ENCODE data around the gene PNCK. TPM values are rescaled to one million over a fixed set of nuclear protein-coding genes. Genes with fewer than 3 reads are reported as not detected.

The PNCK gene
- total RNA-seq, 1 experiment from 2014 or later = 2.3 TPM

DNA sequence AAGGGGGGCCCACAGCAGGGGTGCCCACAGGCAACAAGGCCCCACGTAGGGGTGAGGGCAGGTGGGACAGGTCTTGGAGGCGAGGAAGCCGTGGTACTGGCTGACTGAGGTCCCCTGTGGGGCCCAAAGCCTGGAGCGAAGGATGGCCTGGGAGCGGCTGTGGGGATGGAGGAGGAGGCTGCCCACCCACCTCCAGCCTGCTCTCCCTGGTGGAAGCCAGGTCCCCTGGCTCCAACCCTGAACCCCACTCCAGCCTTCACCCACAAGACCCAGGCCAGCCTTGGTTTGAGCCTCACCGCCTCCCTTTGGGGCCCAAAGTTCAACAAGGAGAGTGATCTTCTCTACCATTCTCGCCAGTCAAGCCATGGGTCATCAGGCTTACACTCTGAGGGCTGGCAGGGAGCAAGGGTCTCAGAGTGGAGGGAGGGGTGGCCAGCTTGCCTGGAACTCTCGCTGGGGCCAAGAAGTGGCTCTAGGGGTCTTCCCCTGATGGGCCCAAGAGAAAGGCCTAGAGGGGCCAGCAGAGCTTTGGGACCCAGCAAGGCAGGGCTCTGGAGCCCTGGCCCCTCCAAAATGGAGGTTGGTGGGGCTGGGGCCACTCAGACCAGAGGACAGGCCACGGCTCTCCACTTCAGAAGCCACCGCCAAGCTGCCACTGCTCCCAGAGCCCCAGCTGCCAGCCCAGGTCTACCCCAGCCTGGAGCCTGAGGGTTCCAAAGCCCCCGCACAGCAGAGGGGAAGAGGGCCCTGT is 5.0 kb downstream of the PNCK start:
- POLR2A ChIA-PET = interaction anchor here (0.5 kb wide), 1 partner anchor 16 kb away, joined by 3 read pairs; no protein-coding TSS in a partner anchor

DNA sequence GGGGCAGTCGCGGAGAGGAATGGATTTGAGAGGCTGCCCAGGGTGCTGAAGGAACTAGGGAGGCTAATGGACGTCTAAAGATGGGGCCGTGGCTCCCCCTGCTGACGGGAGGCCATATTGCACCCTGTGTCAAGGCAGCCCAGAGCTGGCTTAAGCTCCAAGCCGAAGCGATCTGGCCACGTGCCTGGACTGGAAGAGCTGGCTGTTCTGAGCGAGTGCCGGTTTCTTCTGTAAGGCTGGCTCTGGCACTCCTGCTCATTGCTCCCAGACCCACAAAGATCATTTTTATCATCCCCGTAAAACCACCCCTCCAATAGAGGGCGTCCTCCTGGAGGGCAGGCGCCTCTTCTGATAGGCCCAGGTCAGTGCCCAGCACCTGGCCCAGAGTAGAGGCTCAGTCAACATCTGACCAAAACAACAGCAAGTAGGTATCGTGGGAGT is 5.6 kb downstream of the PNCK start:
- peak overlapping the region; percentile 19 to 42 for H3K4me3 ChIP-seq (ENCODE audit: low read depth in 2 of 2, low read length in 2 of 2)
- ChIA-PET POLR2A (interaction anchor here (0.5 kb wide), 1 partner anchor 15 kb away, joined by 3 read pairs; no protein-coding TSS in a partner anchor), CTCF (interaction anchor here (0.6 to 1.9 kb wide), 14 partner anchors 17 to 128 kb away, joined by 3 to 21 read pairs (median 4); partner anchors contain the start of gene SLC6A8)
- BruUV-seq (replicated peaks) = no TSS peak
- peak; percentile 56 for DNase-seq (ENCODE audit: low read depth, low spot score)
- TF ChIP-seq, protein P1, sequence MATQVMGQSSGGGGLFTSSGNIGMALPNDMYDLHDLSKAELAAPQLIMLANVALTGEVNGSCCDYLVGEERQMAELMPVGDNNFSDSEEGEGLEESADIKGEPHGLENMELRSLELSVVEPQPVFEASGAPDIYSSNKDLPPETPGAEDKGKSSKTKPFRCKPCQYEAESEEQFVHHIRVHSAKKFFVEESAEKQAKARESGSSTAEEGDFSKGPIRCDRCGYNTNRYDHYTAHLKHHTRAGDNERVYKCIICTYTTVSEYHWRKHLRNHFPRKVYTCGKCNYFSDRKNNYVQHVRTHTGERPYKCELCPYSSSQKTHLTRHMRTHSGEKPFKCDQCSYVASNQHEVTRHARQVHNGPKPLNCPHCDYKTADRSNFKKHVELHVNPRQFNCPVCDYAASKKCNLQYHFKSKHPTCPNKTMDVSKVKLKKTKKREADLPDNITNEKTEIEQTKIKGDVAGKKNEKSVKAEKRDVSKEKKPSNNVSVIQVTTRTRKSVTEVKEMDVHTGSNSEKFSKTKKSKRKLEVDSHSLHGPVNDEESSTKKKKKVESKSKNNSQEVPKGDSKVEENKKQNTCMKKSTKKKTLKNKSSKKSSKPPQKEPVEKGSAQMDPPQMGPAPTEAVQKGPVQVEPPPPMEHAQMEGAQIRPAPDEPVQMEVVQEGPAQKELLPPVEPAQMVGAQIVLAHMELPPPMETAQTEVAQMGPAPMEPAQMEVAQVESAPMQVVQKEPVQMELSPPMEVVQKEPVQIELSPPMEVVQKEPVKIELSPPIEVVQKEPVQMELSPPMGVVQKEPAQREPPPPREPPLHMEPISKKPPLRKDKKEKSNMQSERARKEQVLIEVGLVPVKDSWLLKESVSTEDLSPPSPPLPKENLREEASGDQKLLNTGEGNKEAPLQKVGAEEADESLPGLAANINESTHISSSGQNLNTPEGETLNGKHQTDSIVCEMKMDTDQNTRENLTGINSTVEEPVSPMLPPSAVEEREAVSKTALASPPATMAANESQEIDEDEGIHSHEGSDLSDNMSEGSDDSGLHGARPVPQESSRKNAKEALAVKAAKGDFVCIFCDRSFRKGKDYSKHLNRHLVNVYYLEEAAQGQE (IDR thresholded peaks at IDR 0.05; ENCODE audit: insufficient read depth in 1 of 2, low read depth in 2 of 2, low read length in 1 of 2) = 0 out of 4 replicates have a peak, but pooled peaks of 1 of the 2 experiments have one; percentile 34
- TF ChIP-seq POLR2AphosphoS5 (IDR thresholded peaks at IDR 0.05; ENCODE audit: low read depth, low read length) = no peak
- TF ChIP-seq, protein P2, sequence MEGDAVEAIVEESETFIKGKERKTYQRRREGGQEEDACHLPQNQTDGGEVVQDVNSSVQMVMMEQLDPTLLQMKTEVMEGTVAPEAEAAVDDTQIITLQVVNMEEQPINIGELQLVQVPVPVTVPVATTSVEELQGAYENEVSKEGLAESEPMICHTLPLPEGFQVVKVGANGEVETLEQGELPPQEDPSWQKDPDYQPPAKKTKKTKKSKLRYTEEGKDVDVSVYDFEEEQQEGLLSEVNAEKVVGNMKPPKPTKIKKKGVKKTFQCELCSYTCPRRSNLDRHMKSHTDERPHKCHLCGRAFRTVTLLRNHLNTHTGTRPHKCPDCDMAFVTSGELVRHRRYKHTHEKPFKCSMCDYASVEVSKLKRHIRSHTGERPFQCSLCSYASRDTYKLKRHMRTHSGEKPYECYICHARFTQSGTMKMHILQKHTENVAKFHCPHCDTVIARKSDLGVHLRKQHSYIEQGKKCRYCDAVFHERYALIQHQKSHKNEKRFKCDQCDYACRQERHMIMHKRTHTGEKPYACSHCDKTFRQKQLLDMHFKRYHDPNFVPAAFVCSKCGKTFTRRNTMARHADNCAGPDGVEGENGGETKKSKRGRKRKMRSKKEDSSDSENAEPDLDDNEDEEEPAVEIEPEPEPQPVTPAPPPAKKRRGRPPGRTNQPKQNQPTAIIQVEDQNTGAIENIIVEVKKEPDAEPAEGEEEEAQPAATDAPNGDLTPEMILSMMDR (IDR thresholded peaks at IDR 0.05) = peak; percentile 92
- H3K27me3 ChIP-seq (ENCODE audit: control insufficient read depth, insufficient read depth, low read length) = no peaks in the 10 kb centered on the region
- H3K27ac ChIP-seq (ENCODE audit: low read length) = no peak overlapping the region
- no peaks in the 10 kb centered on the region for H3K36me3 ChIP-seq (ENCODE audit: control insufficient read depth, insufficient read depth, low read length)
- intact Hi-C loops (cut with micrococcal nuclease; ENCODE audit: unreplicated experiment) (loop anchor here (1.0 to 5.0 kb wide), 2 partner anchors 56 to 114 kb away; no protein-coding TSS in a partner anchor), in situ Hi-C loops (cut with HindIII; ENCODE audit: low pct_unique_long_range_greater_than_20kb, low sequenced_read_pairs) (no loop called here)
- no peaks in the 10 kb centered on the region for H3K9me3 ChIP-seq (ENCODE audit: control insufficient read depth, insufficient read depth, low read depth, low read length)
- H3K4me1 ChIP-seq (ENCODE audit: control insufficient read depth, insufficient read depth, low read length) = no peaks in the 10 kb centered on the region
- peak; percentile 90 for ATAC-seq

More for the DNA sequence above, 5.0 kb downstream of the PNCK start:
- DNase-seq (ENCODE audit: low read depth, low spot score) (no peak), ATAC-seq (no peak)
- in situ Hi-C loops (cut with HindIII; ENCODE audit: low pct_unique_long_range_greater_than_20kb, low sequenced_read_pairs) (no loop called here), intact Hi-C loops (cut with micrococcal nuclease; ENCODE audit: unreplicated experiment) (loop anchor here (1.0 to 5.0 kb wide), 2 partner anchors 56 to 114 kb away; no protein-coding TSS in a partner anchor)
- no peak overlapping the region for H3K4me3 ChIP-seq (ENCODE audit: low read depth in 2 of 2, low read length in 2 of 2)
- BruUV-seq (replicated peaks) = no TSS peak
- CTCF ChIA-PET = interaction anchor here (0.6 to 1.9 kb wide), 18 partner anchors 16 to 722 kb away, joined by 3 to 21 read pairs (median 4); partner anchors contain the start of gene SLC6A8
- no peaks in the 10 kb centered on the region for H3K27me3 ChIP-seq (ENCODE audit: control insufficient read depth, insufficient read depth, low read length)
- H3K4me1 ChIP-seq (ENCODE audit: control insufficient read depth, insufficient read depth, low read length) = no peaks in the 10 kb centered on the region
- TF ChIP-seq SIN3A (IDR thresholded peaks at IDR 0.05; ENCODE audit: borderline replicate concordance, insufficient read depth, low read depth, low read length) (no peak), POLR2AphosphoS5 (IDR thresholded peaks at IDR 0.05; ENCODE audit: low read depth, low read length) (no peak), TCF7L2 (IDR thresholded peaks at IDR 0.05; ENCODE audit: low read depth, low read length) (no peak)
- TF ChIP-seq, protein P1 (IDR thresholded peaks at IDR 0.05; ENCODE audit: insufficient read depth in 1 of 2, low read depth in 2 of 2, low read length in 1 of 2) = no peak
- TF ChIP-seq, protein P2 (IDR thresholded peaks at IDR 0.05) = no peak
- no peak overlapping the region for H3K27ac ChIP-seq (ENCODE audit: low read length)
- no peaks in the 10 kb centered on the region for H3K36me3 ChIP-seq (ENCODE audit: control insufficient read depth, insufficient read depth, low read length)
- H3K9me3 ChIP-seq (ENCODE audit: control insufficient read depth, insufficient read depth, low read depth, low read length) = no peaks in the 10 kb centered on the region
